HEK293 (cell line): Measurements from ENCODE around the gene THSD4.
A peak's percentile ranks its signal among the peaks of the same experiment; 100 is the strongest.

Source experiments
- CTCF ChIA-PET: fragments of 350-600 bp; formaldehyde crosslinking; extraction: SDS; loops from one replicate; lab custom pipeline; 2021; ENCODE audit warnings: antibody characterized with exemption; lab: Yijun Ruan, JAX
- POLR2A ChIA-PET: fragments of 300-600 bp; formaldehyde crosslinking; extraction: SDS; loops from one replicate; lab custom pipeline; 2020; ENCODE audit warnings: antibody characterized with exemption, inconsistent platforms; lab: Yijun Ruan, JAX
- H3K27ac ChIP-seq: fragments of 200-500 bp; sonication (Bioruptor generic); 2 replicates; pipeline ENCODE4 v1.5.1; 2014; ENCODE audit warnings: low read depth, low read length, control low read depth, inconsistent platforms; ENCODE audit errors: extremely low read depth
- H3K36me3 ChIP-seq, 2 experiments: fragments of 200-500 bp in 1 of 2; sonication (Bioruptor generic) in 1 of 2; 1 replicate in 1 of 2; 2 replicates in 1 of 2; pipeline ENCODE4 v1.5.1; 2014 to 2017; ENCODE audit warnings: inconsistent platforms in 2 of 2, low read length in 2 of 2; ENCODE audit not compliant: control insufficient read depth in 2 of 2, insufficient read depth in 1 of 2
- H3K4me1 ChIP-seq: fragments of 200-500 bp; sonication (Bioruptor generic); 2 replicates; pipeline ENCODE4 v1.5.1; 2014; ENCODE audit warnings: mild to moderate bottlenecking, low read length, inconsistent platforms; ENCODE audit not compliant: control insufficient read depth, insufficient read depth
- H3K4me3 ChIP-seq: 2 replicates; pipeline ENCODE4 v1.5.1; 2011; ENCODE audit warnings: low read depth, mild to moderate bottlenecking, control low read depth, low read length, moderate library complexity
- H3K9me3 ChIP-seq: fragments of 200-500 bp; sonication (Bioruptor generic); 2 replicates; pipeline ENCODE4 v1.5.1; 2014; ENCODE audit warnings: low read depth, low read length, inconsistent platforms; ENCODE audit not compliant: control insufficient read depth, insufficient read depth
- GLIS1 ChIP-seq: fragments of 450-650 bp; formaldehyde crosslinking; IDR thresholded peaks from 2 replicates; pipeline ENCODE4 v1.5.1; 2016; ENCODE audit warnings: missing biosample characterization, missing genetic modification characterization
- GLIS2 ChIP-seq: fragments of 450-650 bp; formaldehyde crosslinking; IDR thresholded peaks from 2 replicates; pipeline ENCODE4 v1.5.1; 2016; ENCODE audit warnings: missing biosample characterization, missing genetic modification characterization
- IKZF3 ChIP-seq: fragments of 450-650 bp; IDR thresholded peaks from 2 replicates; pipeline ENCODE4 v1.5.0; 2018; ENCODE audit warnings: missing biosample characterization, mild to moderate bottlenecking, missing genetic modification characterization, moderate library complexity
- KLF10 ChIP-seq: fragments of 450-650 bp; IDR thresholded peaks from 2 replicates; pipeline ENCODE4 v1.5.1; 2018; ENCODE audit warnings: missing biosample characterization, mild to moderate bottlenecking, missing genetic modification characterization
- MZF1 ChIP-seq: fragments of 450-650 bp; formaldehyde crosslinking; IDR thresholded peaks from 2 replicates; pipeline ENCODE4 v1.5.1; 2017; ENCODE audit warnings: missing biosample characterization, missing genetic modification characterization, borderline replicate concordance
- SCRT2 ChIP-seq: fragments of 450-650 bp; formaldehyde crosslinking; IDR thresholded peaks from 2 replicates; pipeline ENCODE4 v1.5.1; 2016; ENCODE audit warnings: missing biosample characterization, missing genetic modification characterization
- ZBTB20 ChIP-seq: fragments of 450-650 bp; formaldehyde crosslinking; IDR thresholded peaks from 2 replicates; pipeline ENCODE4 v1.5.1; 2016; ENCODE audit warnings: missing biosample characterization, missing genetic modification characterization
- ZEB2 ChIP-seq: fragments of 450-650 bp; formaldehyde crosslinking; IDR thresholded peaks from 2 replicates; pipeline ENCODE4 v1.5.1; 2016; ENCODE audit warnings: missing biosample characterization, missing genetic modification characterization
- ZFP41 ChIP-seq: fragments of 450-650 bp; formaldehyde crosslinking; IDR thresholded peaks from 2 replicates; pipeline ENCODE4 v1.5.1; 2016; ENCODE audit warnings: missing biosample characterization, missing genetic modification characterization, borderline replicate concordance
- ZIC2 ChIP-seq: fragments of 450-650 bp; formaldehyde crosslinking; IDR thresholded peaks from 2 replicates; pipeline ENCODE4 v1.5.1; 2016; ENCODE audit warnings: missing biosample characterization, missing genetic modification characterization
- ZNF335 ChIP-seq: fragments of 450-650 bp; formaldehyde crosslinking; conservative IDR thresholded peaks from 2 replicates; pipeline ENCODE4 v1.5.1; 2016; ENCODE audit warnings: missing biosample characterization, missing genetic modification characterization
- ZNF354C ChIP-seq: fragments of 450-650 bp; formaldehyde crosslinking; IDR thresholded peaks from 2 replicates; pipeline ENCODE4 v1.5.1; 2016; ENCODE audit warnings: missing biosample characterization, missing genetic modification characterization, low read depth, borderline replicate concordance
- ZNF600 ChIP-seq: fragments of 450-650 bp; formaldehyde crosslinking; IDR thresholded peaks from 2 replicates; pipeline ENCODE4 v1.5.1; 2016; ENCODE audit warnings: missing biosample characterization, missing genetic modification characterization
- ZNF629 ChIP-seq: fragments of 450-650 bp; formaldehyde crosslinking; IDR thresholded peaks from 2 replicates; pipeline ENCODE4 v1.5.1; 2017; ENCODE audit warnings: missing biosample characterization, missing genetic modification characterization
- ZNF707 ChIP-seq: fragments of 450-650 bp; formaldehyde crosslinking; IDR thresholded peaks from 2 replicates; pipeline ENCODE4 v1.5.1; 2016; ENCODE audit warnings: missing biosample characterization, missing genetic modification characterization
- ZXDB ChIP-seq: fragments of 450-650 bp; formaldehyde crosslinking; IDR thresholded peaks from 2 replicates; pipeline ENCODE4 v1.5.1; 2016; ENCODE audit warnings: missing biosample characterization, missing genetic modification characterization
- TF ChIP-seq, protein P1 (sequence below): fragments of 450-650 bp; formaldehyde crosslinking; IDR thresholded peaks from 2 replicates; pipeline ENCODE4 v1.5.1; 2016; ENCODE audit warnings: missing biosample characterization, missing genetic modification characterization
- TF ChIP-seq, protein P2 (sequence below): fragments of 450-650 bp; formaldehyde crosslinking; IDR thresholded peaks from 2 replicates; pipeline ENCODE4 v1.5.1; 2016; ENCODE audit warnings: missing biosample characterization, missing genetic modification characterization
- TF ChIP-seq, protein P3 (sequence below): fragments of 450-650 bp; formaldehyde crosslinking; IDR thresholded peaks from 2 replicates; pipeline ENCODE4 v1.5.1; 2017; ENCODE audit warnings: missing biosample characterization, missing genetic modification characterization
- TF ChIP-seq, protein P4 (sequence below): fragments of 450-650 bp; formaldehyde crosslinking; IDR thresholded peaks from 2 replicates; pipeline ENCODE4 v1.5.1; 2016; ENCODE audit warnings: missing biosample characterization, missing genetic modification characterization
- TF ChIP-seq, protein P5 (sequence below): IDR thresholded peaks from 2 replicates; pipeline ENCODE4 v1.6.1; 2011; ENCODE audit warnings: mild to moderate bottlenecking, low read depth, low read length, borderline replicate concordance
- TF ChIP-seq, protein P6 (sequence below): fragments of 450-650 bp; formaldehyde crosslinking; IDR thresholded peaks from 2 replicates; pipeline ENCODE4 v1.5.1; 2017; ENCODE audit warnings: missing biosample characterization, mild to moderate bottlenecking, missing genetic modification characterization, moderate library complexity

Gene THSD4

DNA sequence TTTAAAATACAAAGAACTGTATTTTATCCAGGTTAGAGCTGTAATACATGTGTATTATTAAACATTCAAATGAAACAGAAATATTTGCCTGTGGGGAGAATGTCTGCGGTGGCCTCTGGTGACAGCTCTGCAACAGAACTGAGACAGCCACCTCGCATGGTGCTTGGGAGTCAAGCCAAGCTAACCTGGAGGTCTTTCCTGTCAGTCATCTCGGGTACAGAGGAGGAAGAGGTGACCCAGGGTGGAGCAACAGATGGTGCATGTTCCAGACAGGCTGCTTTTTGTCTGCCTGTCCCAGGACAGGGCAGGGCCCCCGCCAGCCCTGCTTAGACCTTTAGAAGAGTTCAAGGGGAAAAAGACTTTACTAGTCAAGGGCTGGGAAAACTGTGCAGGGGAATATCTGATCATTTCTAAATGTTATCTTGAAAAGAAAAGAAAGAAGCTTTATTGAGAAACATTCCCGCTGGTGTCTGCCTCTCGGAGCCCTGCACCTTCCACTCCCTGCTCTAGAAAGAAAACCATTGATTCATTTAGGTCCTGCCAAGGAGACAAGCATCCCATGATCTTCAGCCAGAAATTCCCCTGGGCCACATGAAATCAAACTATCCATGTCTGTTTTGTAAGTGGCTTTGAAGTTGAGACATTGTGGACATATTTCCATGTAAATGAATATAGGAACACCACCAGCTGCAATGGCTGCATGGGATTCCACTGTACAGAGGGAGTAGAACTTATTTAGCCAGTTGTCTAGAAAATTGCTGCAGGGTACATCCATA lies 689.6 kb downstream of the THSD4 start:
- Histone ChIP-seq H3K4me1 (peaks cover 18% of the 10 kb centered on the region), H3K4me3 (no peak overlapping the region), H3K36me3 (no peaks in the 10 kb centered on the region), H3K9me3 (no peaks in the 10 kb centered on the region), H3K27ac (no peak overlapping the region)
- TF ChIP-seq SCRT2 (tag by site-specific recombination), result peak; percentile 61
- no peak for TF ChIP-seq ZNF354C (tag by site-specific recombination)
- TF ChIP-seq GLIS1, result peak; percentile 62; the same call in 1 of the 2 replicates
- POLR2A ChIA-PET, result interaction anchor here (0.6 kb wide), 1 partner anchor 382 kb away, joined by 3 read pairs; no protein-coding TSS in a partner anchor
- CTCF ChIA-PET, result interaction anchor here (0.8 to 9.3 kb wide), 11 partner anchors 25 to 361 kb away, joined by 3 to 140 read pairs (median 4); no protein-coding TSS in a partner anchor

DNA sequence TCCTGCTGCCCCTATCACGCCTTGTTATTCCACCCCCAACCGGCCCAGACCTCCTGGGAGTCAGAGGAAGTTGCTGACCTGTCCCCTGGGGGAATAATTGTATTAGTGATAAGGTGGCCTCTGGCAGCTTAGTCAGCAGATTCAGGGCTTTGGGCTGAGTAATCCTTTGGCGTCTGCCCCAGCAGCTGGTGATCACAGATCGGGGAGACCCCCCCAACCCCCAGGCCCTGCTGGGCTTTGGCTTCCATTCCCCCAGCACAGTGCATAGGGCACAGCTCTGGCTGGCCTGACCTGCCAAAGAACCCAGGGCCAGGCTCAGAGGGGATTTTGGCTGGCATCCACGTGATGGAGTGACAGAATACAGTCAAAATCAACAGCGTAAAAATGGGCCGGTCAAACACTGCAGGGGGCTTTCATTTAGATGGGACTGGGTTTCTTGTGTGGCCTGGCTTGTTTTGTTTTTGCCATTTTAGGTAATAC lies 691.2 kb downstream of the THSD4 start:
- Histone ChIP-seq H3K4me3 (no peak overlapping the region), H3K4me1 (peaks cover 15% of the 10 kb centered on the region), H3K9me3 (no peaks in the 10 kb centered on the region), H3K27ac (no peak overlapping the region), H3K36me3 (no peaks in the 10 kb centered on the region)
- CTCF ChIA-PET, result interaction anchor here (0.7 to 9.3 kb wide), 5 partner anchors 27 to 350 kb away, joined by 3 to 140 read pairs (median 47); no protein-coding TSS in a partner anchor
- POLR2A ChIA-PET, result no interaction called here
- TF ChIP-seq MZF1, result 0 out of 2 replicates have a peak, but pooled peaks have one; percentile 56
- peak; percentile 95 for TF ChIP-seq GLIS1
- TF ChIP-seq GLIS2, result peak; percentile 71
- TF ChIP-seq IKZF3 (tag by site-specific recombination), result peak; percentile 21; the same call in 1 of the 2 replicates
- peak; percentile 64 for TF ChIP-seq ZBTB20 (tag by site-specific recombination)
- TF ChIP-seq, protein P1, sequence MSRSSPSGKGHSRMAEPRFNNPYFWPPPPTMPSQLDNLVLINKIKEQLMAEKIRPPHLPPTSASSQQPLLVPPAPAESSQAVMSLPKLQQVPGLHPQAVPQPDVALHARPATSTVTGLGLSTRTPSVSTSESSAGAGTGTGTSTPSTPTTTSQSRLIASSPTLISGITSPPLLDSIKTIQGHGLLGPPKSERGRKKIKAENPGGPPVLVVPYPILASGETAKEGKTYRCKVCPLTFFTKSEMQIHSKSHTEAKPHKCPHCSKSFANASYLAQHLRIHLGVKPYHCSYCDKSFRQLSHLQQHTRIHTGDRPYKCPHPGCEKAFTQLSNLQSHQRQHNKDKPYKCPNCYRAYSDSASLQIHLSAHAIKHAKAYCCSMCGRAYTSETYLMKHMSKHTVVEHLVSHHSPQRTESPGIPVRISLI (tag by site-specific recombination), result no peak
- no peak for TF ChIP-seq ZFP41
- TF ChIP-seq ZNF707 (tag by site-specific recombination), result no peak
- TF ChIP-seq, protein P2, sequence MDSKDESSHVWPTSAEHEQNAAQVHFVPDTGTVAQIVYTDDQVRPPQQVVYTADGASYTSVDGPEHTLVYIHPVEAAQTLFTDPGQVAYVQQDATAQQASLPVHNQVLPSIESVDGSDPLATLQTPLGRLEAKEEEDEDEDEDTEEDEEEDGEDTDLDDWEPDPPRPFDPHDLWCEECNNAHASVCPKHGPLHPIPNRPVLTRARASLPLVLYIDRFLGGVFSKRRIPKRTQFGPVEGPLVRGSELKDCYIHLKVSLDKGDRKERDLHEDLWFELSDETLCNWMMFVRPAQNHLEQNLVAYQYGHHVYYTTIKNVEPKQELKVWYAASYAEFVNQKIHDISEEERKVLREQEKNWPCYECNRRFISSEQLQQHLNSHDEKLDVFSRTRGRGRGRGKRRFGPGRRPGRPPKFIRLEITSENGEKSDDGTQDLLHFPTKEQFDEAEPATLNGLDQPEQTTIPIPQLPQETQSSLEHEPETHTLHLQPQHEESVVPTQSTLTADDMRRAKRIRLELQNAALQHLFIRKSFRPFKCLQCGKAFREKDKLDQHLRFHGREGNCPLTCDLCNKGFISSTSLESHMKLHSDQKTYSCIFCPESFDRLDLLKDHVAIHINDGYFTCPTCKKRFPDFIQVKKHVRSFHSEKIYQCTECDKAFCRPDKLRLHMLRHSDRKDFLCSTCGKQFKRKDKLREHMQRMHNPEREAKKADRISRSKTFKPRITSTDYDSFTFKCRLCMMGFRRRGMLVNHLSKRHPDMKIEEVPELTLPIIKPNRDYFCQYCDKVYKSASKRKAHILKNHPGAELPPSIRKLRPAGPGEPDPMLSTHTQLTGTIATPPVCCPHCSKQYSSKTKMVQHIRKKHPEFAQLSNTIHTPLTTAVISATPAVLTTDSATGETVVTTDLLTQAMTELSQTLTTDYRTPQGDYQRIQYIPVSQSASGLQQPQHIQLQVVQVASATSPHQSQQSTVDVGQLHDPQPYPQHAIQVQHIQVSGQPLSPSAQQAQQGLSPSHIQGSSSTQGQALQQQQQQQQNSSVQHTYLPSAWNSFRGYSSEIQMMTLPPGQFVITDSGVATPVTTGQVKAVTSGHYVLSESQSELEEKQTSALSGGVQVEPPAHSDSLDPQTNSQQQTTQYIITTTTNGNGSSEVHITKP, result peak; percentile 40; the same call in 1 of the 2 replicates
- TF ChIP-seq ZNF600 (tag by site-specific recombination), result 0 out of 2 replicates have a peak, but pooled peaks have one; percentile 14
- TF ChIP-seq ZXDB (tag by site-specific recombination), result peak; percentile 12; the same call in 1 of the 2 replicates
- peak; percentile 86 for TF ChIP-seq ZIC2 (tag by site-specific recombination)
- no peak for TF ChIP-seq KLF10 (tag by site-specific recombination)
- TF ChIP-seq, protein P3, sequence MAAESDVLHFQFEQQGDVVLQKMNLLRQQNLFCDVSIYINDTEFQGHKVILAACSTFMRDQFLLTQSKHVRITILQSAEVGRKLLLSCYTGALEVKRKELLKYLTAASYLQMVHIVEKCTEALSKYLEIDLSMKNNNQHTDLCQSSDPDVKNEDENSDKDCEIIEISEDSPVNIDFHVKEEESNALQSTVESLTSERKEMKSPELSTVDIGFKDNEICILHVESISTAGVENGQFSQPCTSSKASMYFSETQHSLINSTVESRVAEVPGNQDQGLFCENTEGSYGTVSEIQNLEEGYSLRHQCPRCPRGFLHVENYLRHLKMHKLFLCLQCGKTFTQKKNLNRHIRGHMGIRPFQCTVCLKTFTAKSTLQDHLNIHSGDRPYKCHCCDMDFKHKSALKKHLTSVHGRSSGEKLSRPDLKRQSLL (tag by site-specific recombination), result no peak
- no peak for TF ChIP-seq ZEB2
- TF ChIP-seq, protein P4, sequence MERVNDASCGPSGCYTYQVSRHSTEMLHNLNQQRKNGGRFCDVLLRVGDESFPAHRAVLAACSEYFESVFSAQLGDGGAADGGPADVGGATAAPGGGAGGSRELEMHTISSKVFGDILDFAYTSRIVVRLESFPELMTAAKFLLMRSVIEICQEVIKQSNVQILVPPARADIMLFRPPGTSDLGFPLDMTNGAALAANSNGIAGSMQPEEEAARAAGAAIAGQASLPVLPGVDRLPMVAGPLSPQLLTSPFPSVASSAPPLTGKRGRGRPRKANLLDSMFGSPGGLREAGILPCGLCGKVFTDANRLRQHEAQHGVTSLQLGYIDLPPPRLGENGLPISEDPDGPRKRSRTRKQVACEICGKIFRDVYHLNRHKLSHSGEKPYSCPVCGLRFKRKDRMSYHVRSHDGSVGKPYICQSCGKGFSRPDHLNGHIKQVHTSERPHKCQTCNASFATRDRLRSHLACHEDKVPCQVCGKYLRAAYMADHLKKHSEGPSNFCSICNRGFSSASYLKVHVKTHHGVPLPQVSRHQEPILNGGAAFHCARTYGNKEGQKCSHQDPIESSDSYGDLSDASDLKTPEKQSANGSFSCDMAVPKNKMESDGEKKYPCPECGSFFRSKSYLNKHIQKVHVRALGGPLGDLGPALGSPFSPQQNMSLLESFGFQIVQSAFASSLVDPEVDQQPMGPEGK (tag by site-specific recombination), result peak; percentile 72
- peak; percentile 37; the same call in 1 of the 2 replicates for TF ChIP-seq ZNF629
- TF ChIP-seq, protein P5, sequence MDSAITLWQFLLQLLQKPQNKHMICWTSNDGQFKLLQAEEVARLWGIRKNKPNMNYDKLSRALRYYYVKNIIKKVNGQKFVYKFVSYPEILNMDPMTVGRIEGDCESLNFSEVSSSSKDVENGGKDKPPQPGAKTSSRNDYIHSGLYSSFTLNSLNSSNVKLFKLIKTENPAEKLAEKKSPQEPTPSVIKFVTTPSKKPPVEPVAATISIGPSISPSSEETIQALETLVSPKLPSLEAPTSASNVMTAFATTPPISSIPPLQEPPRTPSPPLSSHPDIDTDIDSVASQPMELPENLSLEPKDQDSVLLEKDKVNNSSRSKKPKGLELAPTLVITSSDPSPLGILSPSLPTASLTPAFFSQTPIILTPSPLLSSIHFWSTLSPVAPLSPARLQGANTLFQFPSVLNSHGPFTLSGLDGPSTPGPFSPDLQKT, result no peak
- TF ChIP-seq, protein P6, sequence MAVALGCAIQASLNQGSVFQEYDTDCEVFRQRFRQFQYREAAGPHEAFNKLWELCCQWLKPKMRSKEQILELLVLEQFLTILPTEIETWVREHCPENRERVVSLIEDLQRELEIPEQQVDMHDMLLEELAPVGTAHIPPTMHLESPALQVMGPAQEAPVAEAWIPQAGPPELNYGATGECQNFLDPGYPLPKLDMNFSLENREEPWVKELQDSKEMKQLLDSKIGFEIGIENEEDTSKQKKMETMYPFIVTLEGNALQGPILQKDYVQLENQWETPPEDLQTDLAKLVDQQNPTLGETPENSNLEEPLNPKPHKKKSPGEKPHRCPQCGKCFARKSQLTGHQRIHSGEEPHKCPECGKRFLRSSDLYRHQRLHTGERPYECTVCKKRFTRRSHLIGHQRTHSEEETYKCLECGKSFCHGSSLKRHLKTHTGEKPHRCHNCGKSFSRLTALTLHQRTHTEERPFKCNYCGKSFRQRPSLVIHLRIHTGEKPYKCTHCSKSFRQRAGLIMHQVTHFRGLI (tag by site-specific recombination), result 0 out of 2 replicates have a peak, but pooled peaks have one; percentile 17
- TF ChIP-seq ZNF335 (tag by site-specific recombination), result no peak
